A549 treated with Mapracorat at 1 μM for 4 hours (cell line): Measurements from ENCODE around the gene SOAT1. TPM values are rescaled to one million over a fixed set of nuclear protein-coding genes. Genes with fewer than 3 reads are reported as not detected.

Source experiments
- total RNA-seq: library from RNA; stranded (reverse); fragments of 200-300 nt; extraction: Qiagen RNA extraction; gene quantifications from 5 replicates; pipeline ENCODE4 v1.2.3, GENCODE V29; 2022

SOAT1 gene
- total RNA-seq, result 21.7 to 34.4 TPM (median 29.6 TPM) in 5 replicates

DNA sequence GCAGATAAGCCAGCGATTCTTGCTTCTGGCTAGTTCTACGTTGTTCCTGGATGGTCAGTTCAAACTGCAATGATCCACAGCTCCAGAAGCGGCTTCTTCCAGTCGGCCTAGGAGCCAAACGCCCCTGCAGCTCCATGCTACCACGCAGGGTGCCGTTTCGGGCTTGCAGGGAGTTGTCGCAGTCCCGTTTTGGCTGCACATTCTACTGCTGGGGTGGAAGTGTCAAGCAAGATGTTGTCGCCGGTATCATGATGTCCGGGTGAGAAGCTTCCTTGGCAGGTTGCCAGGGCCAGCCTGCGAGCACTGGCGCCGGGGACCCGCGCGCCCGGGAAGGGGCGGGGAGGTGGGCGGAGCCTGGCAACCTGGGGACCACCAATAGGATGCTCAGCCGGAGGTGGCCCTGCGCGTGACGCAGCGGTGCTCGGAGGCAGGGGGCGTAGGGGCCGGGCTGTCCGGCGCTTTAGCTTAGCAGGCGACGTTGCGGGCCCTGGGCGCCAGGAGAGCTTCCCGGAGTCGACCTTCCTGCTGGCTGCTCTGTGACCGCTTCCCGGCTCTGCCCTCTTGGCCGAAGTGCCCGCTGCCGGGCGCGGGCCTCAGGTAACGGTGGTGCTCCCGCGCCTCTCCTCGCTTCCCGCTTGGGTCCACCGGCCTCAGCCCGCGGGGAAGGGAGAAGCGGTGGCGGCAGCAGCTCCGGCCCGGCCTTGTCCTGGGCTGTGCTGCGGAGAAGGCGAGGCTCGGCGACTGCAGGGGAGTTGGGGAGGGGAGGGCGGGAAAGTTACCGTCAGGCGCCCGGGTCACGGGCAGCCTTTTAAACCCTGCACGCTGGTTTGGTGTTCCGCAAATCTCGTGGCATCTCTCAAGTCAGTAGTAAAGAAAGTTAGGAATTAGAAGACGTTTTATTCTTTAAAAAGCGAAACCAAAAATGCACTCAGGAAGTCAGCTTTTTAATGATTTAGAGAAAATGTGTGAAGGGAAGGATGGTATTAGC, at the start of gene SOAT1:
Gene SOAT1, plus strand, starts transcription at position 458 of the 988 bp plus-strand sequence. CDS start 8,888 bp downstream, outside the sequence.

DNA sequence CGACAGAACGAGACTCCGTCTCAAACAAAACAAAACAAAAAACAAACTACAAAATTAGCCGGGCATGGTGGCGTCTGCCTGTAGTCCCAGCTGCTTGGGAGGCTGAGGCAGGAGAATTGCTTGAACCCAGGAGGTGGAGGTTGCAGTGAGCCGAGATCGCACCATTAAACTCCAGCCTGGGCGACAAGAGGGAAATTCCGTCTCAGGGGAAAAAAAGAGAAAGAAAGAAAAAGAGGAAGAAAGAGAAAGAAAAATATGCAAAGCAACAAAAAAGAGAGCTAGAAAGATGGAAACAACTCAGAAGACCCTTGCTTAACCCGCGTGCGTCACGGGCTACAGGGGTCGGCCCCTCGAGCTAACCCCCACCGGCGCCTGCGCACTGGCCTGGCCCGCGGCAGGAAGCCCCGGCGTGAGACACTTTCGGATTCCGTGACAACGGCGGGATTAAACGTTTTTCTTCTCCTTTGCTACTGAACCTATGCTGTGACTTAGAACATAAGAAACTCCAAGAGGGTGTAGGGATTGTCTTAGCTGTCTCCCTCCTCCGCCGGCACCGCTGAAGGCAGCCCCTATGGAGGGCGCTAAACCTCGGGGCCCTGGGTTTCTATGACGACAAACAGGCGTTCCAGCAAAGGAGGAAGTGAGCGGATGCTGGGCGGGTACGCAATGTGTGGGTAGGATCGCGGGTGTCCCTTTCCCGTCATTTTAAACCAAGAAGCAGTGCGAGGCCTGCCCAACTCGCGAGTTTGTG, 71.9 kb downstream of the SOAT1 start, which contains the start of gene AXDND1:
Gene AXDND1, plus strand, starts transcription at position 630 of the 751 bp plus-strand sequence. CDS start 539 bp downstream, outside the sequence.

Other genes starting within 250 kb of the SOAT1 start
- 36.3 to 42.9 TPM (median 41.0 TPM) in 5 replicates for gene TOR3A, start 211.7 kb upstream of the SOAT1 start, total RNA-seq
- 16.2 to 22.3 TPM (median 16.8 TPM) in 5 replicates for gene ABL2, start 64.1 kb upstream of the SOAT1 start, total RNA-seq
- gene AXDND1, start 72.2 kb downstream of the SOAT1 start, total RNA-seq, result 0.25 to 0.69 TPM (median 0.48 TPM) in 4 of 5 replicates, not detected in the other